Stimulated activated CD8-positive, alpha-beta memory T cell treated with anti-CD3 and anti-CD28 coated beads, Interleukin-2, amount 100 ng/mL, for 1 hour (primary cell): ENCODE data around the gene ANKRD62.

Experiments used
- DNase-seq, 2 donors: peaks; one replicate each; pipeline ENCODE4 v3.0.0-alpha.2; 2020; ENCODE audit warnings: low read depth in 2 of 2

The ANKRD62 gene

DNA sequence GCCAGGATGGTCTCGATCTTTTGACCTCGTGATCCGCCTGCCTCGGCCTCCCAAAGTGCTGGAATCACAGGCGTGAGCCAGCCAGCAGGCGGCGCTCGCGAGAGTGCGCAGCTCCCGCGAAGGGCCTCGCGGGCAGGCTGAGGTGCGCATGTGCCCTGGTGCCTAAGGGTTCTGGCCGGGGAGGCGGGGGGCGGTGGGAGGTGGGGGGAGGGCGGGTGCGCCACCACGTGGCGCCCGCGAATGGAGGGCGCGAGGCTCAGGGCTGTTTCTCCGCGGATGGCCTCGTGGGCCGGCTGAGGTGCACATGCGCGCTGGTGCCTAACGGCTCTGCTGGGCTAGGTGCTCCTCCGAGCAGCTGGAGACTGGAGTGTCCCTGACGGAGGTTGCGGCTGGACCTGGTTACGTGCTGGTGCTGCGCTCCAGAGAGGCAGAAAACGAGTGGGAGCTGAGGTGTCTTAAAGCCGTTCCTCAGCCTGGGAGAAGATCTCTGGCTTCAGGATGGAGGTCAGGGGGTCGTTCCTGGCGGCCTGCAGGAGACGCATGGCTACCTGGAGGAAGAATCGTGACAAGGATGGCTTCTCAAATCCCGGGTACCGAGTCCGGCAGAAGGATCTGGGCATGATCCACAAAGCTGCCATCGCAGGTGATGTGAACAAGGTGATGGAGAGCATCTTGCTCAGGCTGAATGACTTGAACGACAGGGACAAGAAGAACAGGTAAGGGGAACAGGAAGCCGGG, at the start of gene ANKRD62:
ANKRD62 (plus strand) TSS at position 324 of the 738 bp plus-strand sequence; CDS start at position 499, 175 bp downstream.
- no peak for DNase-seq

DNA sequence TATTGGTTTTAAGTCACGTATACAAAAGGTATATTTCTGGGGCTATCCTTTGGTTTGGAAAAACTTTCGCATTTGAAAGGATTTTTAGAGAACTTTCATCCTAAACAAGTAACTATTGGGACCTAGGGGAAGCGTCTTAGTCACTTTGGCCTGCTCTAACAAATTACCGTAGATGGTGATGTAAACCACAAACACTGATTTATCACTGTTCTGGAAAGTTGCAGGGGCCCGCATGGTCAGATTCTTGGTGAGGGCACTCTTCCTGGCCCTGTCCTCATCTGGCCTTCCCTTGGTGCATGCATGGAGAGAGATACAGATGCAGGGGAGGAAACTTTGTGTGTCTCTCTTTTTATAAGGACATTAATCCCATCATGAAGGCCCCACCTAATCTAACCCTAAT, 49.1 kb upstream of the ANKRD62 start:
- DNase-seq = no peak

DNA sequence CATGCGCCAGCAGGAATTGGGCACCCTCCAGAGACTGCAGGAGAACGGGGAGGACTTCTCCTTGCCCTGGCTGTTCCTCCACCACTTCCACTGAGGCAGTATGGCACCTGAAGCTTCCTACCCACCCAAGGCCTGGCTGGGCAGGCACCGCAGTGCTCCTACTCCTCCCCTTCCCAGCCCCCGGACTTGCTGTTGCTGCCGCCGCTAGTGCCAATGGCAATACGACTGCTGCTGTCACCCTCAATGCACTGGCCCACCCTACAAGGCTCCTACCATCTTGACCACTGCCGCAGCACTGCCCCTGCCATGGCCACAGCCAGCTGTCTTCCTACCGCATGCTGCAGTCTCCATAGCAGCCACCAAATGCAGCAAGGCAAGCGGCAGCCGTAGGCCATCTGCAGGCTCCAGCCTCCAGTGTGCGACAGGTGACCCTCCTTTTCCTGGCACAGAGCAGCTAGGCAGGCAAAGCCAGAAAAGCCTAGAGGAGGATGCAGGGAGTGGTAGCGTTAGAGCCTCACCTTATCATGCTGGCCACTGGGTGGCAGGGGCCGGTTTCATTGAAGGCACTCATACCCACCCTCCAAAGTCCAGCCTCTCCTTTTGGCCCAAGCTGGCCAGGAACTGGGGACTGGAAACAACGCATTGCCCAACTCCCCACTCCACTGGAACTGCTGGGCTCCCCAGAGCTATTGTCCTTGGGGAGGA, 47.4 kb upstream of the ANKRD62 start:
- DNase-seq = no peak

DNA sequence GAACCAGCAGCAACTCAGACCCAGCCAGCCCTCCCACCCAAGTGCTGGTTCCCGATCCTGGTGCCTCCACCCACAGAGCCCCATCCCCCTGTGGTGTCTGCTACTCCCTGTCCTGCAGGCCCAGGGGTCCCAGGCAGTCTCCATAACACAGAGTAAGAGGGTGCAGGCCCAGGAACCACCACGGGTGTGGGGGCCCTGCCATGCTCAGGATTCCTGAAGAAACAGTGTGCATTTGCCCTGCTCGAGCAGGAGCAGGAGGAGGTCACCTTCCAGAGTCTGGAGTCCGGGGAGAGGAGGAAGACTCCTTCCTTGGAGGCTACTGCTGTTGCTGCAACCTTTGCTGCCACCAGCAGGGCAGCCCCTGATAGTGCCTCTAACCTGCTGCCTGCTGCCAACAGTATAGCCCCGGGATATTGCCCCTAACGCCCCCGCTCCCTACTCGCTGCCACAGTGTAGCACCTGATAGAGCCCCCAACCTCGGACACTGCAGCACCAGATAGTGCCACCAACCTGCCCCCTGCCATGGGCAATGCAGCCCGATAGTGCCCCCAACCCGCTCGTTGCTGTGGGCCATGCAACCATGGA, 46.8 kb upstream of the ANKRD62 start:
- DNase-seq = no peak

DNA sequence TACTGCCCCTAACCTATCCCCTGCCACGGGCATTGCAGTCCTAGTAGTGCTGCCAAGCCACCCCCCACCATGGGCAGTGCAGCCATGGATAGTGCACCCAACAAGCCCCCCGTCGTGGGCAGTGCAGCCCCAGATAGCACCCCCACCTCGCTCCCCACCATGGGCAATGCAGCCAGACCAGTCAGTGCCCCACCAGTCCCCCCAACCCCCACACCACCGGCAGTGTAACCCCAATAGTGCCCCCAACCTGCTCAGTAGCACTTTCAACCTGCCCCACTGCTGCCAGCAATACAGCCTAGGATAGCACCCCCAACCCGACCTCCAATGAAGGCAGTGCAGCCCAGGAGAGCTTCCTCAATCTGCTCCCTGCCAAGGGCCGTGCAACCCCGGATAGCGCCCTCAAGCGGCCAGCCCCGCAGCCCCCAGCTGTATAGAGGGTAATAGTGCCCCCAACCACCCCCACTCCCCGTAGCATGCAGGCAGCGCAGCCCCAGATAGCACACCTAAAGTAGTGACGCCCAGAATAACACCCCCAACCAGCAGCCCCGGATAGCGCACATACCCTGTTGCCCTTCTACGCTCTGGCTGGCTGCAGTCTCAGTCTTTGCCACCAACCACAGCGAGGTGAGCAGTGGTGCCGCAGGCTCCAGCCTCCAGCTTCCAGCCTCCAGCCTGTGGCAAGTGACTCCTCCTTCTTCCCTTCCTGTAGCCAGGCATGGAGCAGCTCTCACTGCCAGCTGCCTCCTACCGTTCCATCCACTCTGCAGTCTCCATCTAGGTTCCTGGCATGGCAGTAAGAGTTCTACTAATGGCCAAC, 45.4 kb upstream of the ANKRD62 start:
- no peak for DNase-seq

DNA sequence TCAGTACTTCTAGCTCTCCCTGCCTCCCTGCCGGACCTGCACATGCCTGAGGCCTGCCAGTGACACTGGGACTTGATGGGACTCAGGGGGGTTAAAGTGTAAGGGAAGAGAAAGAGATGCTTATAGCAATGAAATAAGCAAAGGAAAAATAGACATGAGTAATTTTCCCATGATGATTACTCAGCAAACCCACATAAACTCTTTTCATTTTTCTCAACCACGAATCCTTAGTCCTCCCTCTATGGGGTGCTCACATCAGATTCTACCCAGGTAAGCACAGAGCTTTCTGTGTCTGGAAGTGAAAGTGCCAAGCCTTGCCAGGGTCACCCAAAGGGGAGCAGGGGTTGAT, 44.8 kb upstream of the ANKRD62 start:
- DNase-seq = no peak

DNA sequence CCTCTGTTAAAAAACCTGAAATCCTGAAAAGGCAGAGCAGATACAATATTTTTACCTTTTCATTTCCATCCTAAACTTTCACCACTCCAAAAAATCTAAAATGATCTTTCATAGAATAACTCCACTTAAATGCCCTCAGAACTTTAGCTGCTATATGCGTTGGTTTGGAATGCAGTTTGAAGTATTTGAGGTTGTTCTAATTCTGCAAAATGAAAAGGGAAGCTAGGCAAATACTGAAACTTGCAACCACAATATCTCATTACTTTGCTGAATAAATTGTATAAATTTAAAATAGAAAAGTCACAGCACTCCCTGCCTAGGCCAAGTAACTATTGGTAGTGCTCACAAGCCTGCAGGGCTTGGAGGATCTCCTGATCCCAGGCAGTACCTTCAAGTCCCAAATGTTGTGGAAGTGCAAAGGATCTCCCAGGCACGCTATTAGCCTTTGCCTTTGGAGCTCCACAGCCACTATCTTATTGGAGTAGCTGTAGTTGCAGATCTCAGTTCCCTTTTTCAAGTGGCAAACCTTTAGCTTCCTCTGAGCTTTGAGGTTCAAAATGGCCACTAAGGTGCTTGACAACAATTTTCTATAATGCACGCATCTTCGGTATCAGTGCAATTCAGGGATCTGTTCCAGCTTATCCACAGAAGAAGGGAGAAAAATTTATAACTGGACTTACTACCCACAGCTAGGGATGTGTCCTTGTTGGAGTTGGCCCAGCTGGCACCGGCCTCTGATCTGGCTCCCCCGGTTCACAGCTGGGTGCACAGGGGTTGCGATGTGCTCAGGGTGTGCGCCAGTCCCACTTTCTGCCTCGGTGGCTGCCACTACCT, 43.4 kb upstream of the ANKRD62 start:
- DNase-seq = no peak

DNA sequence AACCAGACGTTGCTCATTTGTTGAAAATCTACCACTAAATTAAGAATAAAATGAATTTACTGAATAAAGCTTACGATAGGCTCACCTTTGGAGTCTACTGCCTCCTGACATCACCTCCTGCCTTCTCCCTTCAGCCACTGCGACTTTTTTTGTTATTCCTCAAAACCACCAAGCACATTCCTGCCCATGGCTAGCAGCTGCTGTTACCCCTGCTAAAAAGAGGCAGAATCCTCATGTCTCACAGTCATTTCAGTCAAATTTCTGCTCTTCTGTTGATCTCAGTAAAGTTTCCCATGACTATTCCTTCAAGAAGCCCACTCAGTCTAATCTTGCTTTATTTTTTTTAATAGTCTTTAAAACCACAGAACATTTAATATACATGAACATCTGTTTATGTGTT, 40.8 kb upstream of the ANKRD62 start:
- DNase-seq = no peak

DNA sequence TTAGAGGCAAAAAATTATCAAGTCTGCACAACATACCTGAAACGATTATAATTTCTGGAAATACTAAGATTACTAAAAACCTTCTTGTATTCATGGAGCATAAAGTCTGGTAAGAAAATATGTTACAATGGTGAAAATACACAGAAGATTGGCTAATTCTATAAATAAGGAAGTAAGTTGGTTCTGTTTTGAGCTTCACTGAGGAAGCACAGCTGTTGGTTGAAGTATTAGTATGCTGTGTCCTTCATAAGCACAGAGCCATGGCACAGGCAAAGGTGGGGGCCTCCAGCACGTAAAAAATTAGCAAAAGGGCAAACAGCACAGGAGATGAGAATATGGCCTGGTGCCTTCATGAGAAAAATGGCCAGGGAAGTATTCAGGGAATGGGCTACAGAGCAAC, 40.4 kb upstream of the ANKRD62 start:
- no peak for DNase-seq

DNA sequence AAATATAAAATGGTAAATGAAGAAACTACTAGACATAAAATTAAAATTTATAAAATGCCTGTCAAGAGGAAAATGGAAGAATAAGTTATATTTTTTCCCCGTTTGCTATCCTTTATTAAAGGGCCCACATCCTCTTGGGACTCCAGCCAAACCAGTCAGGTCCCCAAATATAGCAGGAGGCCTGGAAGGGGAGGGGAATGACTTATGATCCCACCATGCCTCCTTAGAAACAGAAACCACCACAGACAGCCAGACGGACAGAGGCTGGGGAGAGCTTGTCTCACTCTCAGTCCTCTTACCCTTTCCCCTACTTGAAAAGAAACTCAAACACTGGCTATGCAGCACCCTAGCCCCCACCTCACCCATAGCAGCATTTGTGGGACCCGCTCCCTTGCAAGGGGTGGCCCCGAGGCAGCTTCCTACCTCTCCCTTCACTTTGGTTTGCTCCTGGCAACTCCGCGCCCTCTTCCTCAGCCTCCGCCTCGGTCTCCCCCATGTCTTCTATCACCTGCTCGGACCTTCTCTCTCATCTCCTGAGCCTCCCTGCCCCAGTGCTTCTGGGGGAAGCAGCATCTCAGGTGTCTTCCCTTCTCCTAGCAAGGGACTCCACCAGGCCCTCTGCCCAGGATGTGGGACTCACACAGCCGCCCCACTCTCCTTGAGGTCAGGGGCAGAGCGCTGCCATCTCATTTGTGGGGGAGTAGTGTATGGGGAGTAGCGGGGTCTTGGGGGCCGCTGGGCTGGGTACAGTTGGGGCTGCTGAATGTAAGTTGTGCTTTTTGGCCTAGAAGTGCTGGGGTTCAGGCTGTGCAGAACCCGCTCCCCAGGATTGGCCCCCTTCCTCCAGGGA, 37.4 kb upstream of the ANKRD62 start:
- DNase-seq = no peak

DNA sequence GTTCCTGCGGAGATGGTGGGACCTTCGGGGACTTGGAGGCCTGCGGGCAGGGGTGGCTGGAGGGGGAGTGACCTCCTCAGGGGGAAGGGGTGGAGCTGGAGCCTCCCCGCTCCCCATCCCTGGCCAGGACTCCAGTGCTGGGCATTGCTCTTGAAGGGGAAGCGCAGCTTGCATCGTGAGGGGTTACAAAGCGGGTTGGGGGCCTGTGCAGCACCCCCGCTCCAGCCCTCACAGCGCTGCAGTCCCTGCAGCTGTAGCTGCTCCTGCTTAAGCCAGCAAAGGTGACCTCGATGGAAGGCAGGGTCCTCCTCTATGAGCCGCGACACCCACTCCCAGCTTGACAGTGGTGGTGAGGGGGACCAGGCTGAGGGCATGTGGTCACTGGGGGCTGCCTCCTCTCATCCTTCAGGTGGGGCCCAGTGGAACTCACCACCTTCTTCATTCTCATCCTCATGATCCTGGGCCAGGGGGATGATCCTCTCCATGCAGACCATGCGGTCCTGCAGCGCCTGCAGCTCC, 36.7 kb upstream of the ANKRD62 start:
- no peak for DNase-seq

DNA sequence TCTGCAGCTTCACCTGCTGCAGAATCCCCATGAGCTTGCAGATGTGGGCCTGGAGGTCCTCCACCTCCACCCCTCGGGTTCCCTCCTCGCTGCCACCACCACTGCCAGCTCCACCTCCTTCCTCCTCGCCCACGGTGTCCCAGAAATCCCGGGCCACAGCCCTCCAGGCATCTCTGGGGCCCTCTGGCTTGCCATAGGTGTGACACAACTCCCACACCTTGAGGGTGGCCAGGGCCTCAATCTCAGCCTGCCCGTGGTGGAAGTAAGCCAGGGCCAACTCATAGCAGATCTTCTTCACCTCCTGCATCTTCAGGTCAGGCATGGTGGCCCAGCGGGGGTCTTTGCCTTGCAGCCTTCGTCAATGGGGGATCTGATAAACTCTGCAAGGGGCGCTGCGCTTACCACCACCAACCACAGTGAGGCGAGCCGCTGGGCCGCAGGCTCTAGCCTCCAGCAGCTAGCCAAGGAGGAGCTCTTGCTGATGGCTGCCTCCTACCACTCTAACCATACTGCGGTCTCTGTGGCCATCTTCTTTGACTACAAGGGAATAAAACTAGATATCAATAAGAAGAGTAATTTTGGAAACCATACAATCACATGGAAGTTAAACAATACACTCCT, 36.1 kb upstream of the ANKRD62 start:
- DNase-seq = no peak

DNA sequence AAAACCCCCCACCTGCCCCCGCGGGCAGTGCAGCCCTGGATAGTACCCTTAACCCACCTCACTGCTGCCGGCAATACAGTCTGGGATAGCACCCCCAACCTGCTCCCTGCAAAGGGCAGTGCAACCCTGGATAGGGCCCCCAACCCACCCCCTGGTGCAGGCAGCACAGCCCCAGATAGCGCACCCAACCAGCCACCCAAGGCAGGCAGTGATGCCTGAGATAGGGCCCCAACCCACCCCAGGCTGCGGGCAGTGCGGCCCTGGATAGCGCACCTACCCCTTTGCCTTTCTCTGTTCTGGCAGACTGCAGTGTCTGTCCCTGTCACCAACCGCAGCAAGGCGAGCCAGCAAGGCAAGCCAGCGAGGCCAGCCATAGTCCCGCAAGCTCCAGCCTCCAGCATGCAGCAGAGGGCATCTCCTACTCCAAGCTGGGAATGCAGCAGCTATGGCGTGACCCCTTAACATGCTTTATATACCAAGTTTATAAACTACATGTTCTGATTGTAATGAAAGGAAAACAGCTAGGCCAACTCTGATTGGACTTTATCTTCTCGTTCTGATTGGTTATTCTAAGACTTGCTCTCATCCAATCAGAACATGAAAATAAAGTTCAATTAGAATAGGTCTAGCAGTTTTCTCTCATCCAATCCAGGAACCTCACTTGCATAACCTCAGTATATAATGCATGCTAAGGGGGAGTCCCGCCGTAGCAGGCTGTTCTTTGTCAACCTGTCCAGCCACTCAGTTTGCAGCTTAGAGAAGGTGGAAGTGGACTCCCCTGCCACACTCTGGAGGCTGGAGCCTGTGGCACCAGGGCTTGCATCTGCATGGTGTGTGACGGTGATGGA, 34.1 kb upstream of the ANKRD62 start:
- DNase-seq = no peak

DNA sequence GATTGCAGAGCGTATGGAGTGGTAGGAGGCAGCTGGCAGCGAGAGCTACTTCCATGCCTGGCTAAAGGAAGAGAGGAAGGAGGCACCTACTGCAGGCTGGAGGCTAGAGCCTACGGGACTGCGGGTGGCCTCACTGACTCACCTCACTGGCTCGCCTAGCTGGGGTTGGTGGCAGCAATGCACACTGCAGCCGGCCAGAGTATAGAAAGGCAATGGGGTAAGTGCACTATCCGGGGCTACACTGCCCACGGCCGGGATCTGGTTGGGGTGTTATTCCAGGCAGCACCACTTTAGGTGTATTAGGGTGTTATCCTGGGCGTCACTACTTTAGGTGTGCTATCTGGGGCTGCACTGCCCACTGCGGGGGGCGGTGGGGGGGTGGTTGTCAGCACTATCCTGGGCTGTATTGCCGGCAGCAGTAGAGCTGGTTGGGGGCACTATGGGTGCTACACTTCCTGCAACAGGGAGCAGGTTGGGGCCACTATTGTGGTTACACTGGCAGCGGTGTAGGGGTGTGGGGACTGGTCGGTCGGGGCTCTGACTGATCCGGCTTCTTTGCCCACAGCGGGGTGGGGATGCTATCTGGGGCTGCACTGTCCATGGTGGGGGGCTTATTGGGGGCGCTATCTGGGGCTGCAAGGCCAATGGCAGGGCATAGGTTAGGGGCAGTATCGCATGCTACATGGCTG, 33.3 kb upstream of the ANKRD62 start:
- no peak for DNase-seq

DNA sequence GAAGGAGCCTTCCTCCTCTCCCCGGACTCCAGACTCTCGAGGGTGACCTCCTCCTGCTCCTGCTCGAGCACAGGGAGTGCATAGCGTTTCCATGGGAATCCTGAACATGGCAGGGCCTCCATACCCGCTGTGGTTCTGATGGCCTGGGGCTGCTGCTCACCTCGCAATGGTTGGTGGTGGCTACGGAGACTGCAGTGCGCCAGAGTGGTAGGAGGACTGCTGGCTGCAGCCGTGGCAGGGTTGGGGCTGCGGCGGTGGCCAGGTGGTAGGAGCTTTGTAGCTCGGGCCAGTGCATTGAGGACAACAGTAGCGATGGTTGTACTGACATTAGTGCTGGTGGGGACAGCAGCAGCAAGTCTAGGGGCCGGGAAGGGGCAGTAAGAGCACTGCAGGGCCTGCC, 32.0 kb upstream of the ANKRD62 start:
- no peak for DNase-seq

DNA sequence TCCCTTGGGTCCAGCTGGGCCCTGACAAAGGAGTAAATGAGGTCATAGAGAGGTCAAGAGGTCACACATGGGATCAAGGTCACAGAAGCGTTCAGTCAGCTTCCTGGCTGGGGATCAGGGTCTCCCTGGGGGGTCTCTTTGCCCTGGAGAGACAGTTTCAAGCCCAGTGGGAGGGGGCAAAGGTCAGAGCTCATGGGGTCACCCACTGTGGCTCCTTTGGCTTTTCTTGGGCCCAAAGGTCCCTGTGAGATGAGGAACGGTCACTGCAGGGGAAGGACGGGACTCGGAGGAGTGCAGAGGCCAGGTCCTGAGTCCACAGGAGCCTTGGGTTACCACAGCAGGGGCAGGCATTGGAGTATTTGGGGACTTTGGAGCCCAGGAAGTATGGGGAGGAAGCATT, 30.7 kb upstream of the ANKRD62 start:
- no peak for DNase-seq

DNA sequence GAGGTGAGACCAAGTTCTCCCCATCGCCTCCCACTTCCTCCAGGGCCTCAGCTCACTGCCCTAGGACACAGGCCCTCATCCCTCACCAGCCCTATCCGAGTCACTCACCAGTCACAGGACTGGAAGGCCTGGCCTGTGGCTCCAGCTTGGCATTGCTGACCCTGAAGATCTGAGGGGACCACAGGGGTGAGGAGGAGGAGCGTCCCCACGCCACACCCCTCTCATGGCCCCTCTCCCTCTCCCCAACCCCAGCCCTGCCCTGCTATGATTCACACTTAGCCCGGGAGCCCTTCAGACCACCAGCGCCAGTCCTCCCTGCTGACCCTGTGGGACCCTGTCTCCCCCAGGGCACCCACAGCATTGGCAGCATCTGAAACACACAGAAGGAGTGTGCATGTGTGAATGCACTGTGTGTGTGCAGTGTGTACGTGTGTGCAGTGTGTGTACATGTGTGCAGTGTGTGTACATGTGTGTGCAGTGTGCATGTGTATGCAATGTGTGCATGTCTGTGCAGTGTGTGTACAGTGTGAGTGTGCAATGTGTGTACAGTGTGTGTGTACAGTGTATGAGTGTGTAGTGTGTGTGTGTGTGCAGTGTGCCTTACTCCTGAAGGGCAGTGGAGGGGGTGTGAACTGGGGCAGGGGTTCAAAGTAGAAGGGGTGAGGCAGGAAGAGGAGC, 29.4 kb upstream of the ANKRD62 start:
- no peak for DNase-seq

DNA sequence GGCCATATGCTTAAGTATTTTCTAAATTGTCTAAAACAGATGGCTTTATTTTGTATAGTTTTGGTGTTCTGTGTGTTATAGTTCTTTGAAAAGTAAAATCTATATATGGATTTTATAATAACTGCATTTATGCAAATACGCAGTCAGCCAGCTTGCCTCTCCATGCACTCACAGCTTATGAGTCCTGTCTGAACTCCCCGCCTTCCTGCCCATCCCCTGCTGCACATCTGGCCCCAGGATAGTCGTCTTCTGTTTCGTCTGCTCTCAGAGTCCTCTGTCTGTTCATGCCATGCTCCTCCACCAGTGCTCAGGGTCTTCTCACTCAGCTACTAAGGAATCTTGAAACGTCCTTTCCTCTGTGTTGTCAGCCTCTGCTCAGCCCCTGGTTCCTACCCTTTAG, 28.2 kb upstream of the ANKRD62 start:
- no peak for DNase-seq
